OCI-LY3 (cell line): ENCODE data around the gene SLC6A20.

Experiments
- H2AFZ ChIP-seq: fragments of 200-600, 300-600 bp; shearing (Covaris generic); 2 replicates; pipeline ENCODE4 v1.6.0; 2014; ENCODE audit warnings: antibody characterized with exemption, low read depth, low read length
- H3K27ac ChIP-seq: fragments of 200-600, 300-600 bp; sonication (generic); 2 replicates; pipeline ENCODE4 v1.5.1; 2014; ENCODE audit warnings: mild to moderate bottlenecking, low read length, moderate library complexity, mixed read lengths
- H3K27me3 ChIP-seq: fragments of 200-600, 300-600 bp; sonication (generic); 2 replicates; pipeline ENCODE4 v1.6.1; 2014; ENCODE audit warnings: low read depth, low read length, mixed read lengths
- H3K36me3 ChIP-seq: fragments of 200-600, 300-600 bp; sonication (generic); replicated peaks from 2 replicates; pipeline ENCODE3; 2014; ENCODE audit warnings: low read depth, low read length, mixed read lengths
- H3K4me1 ChIP-seq: fragments of 300-600, 200-600 bp; sonication (generic); 2 replicates; pipeline ENCODE4 v1.6.1; 2014; ENCODE audit warnings: low read length, mixed read lengths
- H3K4me2 ChIP-seq: fragments of 200-600, 300-600 bp; sonication (generic); 2 replicates; pipeline ENCODE4 v1.6.1; 2014; ENCODE audit warnings: low read length, mixed read lengths
- H3K4me3 ChIP-seq: fragments of 300-600, 200-600 bp; sonication (generic); 2 replicates; pipeline ENCODE4 v1.5.1; 2014; ENCODE audit warnings: antibody characterized with exemption, mild to moderate bottlenecking, low read length, moderate library complexity
- H3K79me2 ChIP-seq: fragments of 300-600, 200-600 bp; shearing (Covaris generic); 2 replicates; pipeline ENCODE4 v1.6.1; 2014; ENCODE audit warnings: mild to moderate bottlenecking, low read length, mixed read lengths
- H3K9ac ChIP-seq: fragments of 300-600, 200-600 bp; shearing (Covaris generic); 2 replicates; pipeline ENCODE4 v1.6.0; 2014; ENCODE audit warnings: mild to moderate bottlenecking, low read length, moderate library complexity
- H3K9me3 ChIP-seq: fragments of 200-600, 300-600 bp; shearing (Covaris generic); 2 replicates; pipeline ENCODE4 v1.6.1; 2014; ENCODE audit warnings: low read length, mixed read lengths; ENCODE audit not compliant: insufficient read depth
- H4K20me1 ChIP-seq: fragments of 200-600, 300-600 bp; sonication (generic); 2 replicates; pipeline ENCODE4 v1.6.1; 2016; ENCODE audit warnings: low read length, mixed read lengths; ENCODE audit not compliant: insufficient read depth
- EZH2phosphoT487 ChIP-seq: fragments of 200-600 bp; shearing (Covaris generic); IDR thresholded peaks from 2 replicates; pipeline ENCODE4 v1.6.1; 2018; ENCODE audit warnings: antibody characterized with exemption, mixed run types, low read depth
- TF ChIP-seq, protein P1 (sequence below): fragments of 200-600, 300-600 bp; sonication (generic); IDR thresholded peaks from 2 replicates; pipeline ENCODE4 v1.5.1; 2014; ENCODE audit warnings: antibody characterized with exemption, low read length, low read depth

SLC6A20 gene

GRCh38 chr3:45746165-45746776, 50.1 kb downstream of the SLC6A20 start:
- Histone ChIP-seq H3K9ac (no peak overlapping the region), H3K79me2 (no peaks in the 10 kb centered on the region)

DNA sequence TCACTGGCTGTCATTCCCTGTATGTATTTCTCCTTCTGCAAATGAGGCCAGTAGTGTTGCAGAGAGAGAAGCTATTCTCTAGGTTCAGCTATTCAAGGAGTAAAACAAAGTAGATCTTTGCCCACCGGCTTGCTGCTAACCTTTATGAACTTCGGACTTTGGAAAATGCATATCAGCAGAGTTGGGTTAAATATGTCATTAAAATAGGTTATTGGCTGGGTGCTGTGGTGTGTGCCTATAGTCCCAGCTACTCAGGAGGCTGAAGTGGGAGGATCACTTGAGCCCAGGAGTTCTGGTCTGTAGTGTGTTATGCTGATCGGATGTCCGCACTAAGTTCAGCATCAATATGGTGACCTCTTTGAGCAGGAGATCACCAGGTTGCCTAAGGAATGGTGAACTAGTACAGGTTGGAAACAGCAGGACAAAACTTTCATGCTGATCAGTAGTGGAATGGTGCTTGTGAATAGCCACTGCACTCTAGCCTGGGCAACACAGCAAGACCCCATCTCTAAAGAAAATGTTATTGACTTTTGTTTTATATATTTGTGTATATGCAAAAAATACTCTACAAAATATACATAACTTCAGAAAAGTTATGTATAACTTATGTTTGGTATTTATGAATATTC, 53.8 kb downstream of the SLC6A20 start:
- H3K36me3 ChIP-seq, result peaks cover 54% of the 10 kb centered on the region
- peaks cover 9% of the 10 kb centered on the region for H3K4me1 ChIP-seq
- H3K27me3 ChIP-seq, result no peaks in the 10 kb centered on the region
- no peak overlapping the region for H3K27ac ChIP-seq
- 0 out of 2 replicates have a peak, but pooled peaks cover 5% of the 10 kb centered on the region for H4K20me1 ChIP-seq
- TF ChIP-seq EZH2phosphoT487, result no peak
- TF ChIP-seq, protein P1, sequence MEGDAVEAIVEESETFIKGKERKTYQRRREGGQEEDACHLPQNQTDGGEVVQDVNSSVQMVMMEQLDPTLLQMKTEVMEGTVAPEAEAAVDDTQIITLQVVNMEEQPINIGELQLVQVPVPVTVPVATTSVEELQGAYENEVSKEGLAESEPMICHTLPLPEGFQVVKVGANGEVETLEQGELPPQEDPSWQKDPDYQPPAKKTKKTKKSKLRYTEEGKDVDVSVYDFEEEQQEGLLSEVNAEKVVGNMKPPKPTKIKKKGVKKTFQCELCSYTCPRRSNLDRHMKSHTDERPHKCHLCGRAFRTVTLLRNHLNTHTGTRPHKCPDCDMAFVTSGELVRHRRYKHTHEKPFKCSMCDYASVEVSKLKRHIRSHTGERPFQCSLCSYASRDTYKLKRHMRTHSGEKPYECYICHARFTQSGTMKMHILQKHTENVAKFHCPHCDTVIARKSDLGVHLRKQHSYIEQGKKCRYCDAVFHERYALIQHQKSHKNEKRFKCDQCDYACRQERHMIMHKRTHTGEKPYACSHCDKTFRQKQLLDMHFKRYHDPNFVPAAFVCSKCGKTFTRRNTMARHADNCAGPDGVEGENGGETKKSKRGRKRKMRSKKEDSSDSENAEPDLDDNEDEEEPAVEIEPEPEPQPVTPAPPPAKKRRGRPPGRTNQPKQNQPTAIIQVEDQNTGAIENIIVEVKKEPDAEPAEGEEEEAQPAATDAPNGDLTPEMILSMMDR, result no peak
- no peak overlapping the region for H3K9ac ChIP-seq
- no peaks in the 10 kb centered on the region for H3K9me3 ChIP-seq
- H2AFZ ChIP-seq, result no peak overlapping the region
- no peaks in the 10 kb centered on the region for H3K79me2 ChIP-seq
- no peak overlapping the region for H3K4me3 ChIP-seq
- H3K4me2 ChIP-seq, result no peak overlapping the region

More at GRCh38 chr3:45746165-45746776, 50.1 kb downstream of the SLC6A20 start:
- no peak overlapping the region for H2AFZ ChIP-seq
- H3K4me2 ChIP-seq, result no peak overlapping the region
- no peaks in the 10 kb centered on the region for H3K27me3 ChIP-seq
- 0 out of 2 replicates have a peak, but pooled peaks cover 5% of the 10 kb centered on the region for H4K20me1 ChIP-seq
- H3K36me3 ChIP-seq, result peaks cover 20% of the 10 kb centered on the region
- no peak overlapping the region for H3K27ac ChIP-seq
- TF ChIP-seq, protein P1, result no peak
- no peak for TF ChIP-seq EZH2phosphoT487
- no peak overlapping the region for H3K4me3 ChIP-seq
- H3K9me3 ChIP-seq, result no peaks in the 10 kb centered on the region
- peaks cover 8% of the 10 kb centered on the region for H3K4me1 ChIP-seq

DNA sequence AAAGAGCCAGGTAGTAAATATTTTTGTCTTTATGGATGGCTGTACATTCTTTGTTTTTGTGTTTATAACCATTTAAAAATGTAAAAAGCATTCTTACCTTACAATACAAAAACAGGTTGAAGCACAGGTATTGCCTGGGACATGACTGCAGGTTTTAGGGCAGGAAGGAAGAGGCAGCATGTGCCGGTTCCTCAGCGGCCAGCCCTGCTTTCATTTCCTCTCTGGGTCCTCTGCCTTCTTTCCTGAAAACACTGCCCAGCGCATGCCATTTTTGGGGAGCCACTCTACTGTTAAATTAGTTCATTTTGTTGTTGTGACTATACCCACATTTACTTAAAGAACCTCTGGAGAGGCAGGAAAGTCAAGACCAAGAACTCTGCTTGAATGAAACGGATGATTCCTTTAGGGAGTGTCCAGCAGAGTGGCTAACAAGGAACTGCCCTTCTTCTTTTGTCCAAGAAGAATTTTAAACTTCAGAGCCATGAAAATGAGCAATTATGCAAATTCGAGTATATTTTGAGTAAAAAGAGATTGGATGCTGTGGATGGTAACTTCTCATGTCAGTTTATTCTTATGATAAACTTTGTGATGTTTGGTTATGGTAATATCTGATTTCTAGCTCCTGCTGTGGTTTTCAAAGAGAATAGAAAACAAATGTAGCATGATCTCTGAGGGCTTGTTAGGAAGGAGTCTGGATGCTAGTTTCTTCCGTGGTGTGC, 54.4 kb downstream of the SLC6A20 start:
- no peak overlapping the region for H2AFZ ChIP-seq
- no peak overlapping the region for H3K9ac ChIP-seq
- 0 out of 2 replicates have a peak, but pooled peaks cover 5% of the 10 kb centered on the region for H4K20me1 ChIP-seq
- H3K4me3 ChIP-seq, result no peak overlapping the region
- peaks cover 9% of the 10 kb centered on the region for H3K4me1 ChIP-seq
- H3K9me3 ChIP-seq, result no peaks in the 10 kb centered on the region
- H3K27me3 ChIP-seq, result no peaks in the 10 kb centered on the region
- no peak overlapping the region for H3K4me2 ChIP-seq
- no peak for TF ChIP-seq EZH2phosphoT487
- TF ChIP-seq, protein P1, result no peak
- no peaks in the 10 kb centered on the region for H3K79me2 ChIP-seq
- peaks cover 54% of the 10 kb centered on the region for H3K36me3 ChIP-seq
- no peak overlapping the region for H3K27ac ChIP-seq

DNA sequence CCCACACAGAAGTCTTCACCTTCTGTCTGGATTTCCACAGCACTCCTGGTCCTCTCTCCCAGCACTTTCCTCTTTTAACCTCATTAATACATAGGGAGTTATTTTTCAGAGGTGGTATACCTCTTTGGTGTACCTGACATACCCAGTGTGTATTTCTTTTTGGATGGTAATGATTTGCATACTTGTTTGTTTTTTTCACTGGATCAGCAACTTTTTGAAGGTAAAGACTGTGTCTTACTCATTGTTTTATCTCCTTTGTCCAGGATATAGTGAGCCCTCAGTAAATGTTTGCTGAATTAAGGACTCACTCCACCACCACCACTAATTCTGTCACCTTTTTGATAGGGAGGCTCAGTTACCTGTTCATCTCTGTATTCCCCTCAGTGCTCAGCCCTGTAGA, 55.1 kb downstream of the SLC6A20 start:
- 0 out of 2 replicates have a peak, but pooled peaks cover 5% of the 10 kb centered on the region for H4K20me1 ChIP-seq
- H3K36me3 ChIP-seq, result peaks cover 56% of the 10 kb centered on the region
- no peak overlapping the region for H3K4me3 ChIP-seq
- no peaks in the 10 kb centered on the region for H3K79me2 ChIP-seq
- no peak overlapping the region for H2AFZ ChIP-seq
- no peaks in the 10 kb centered on the region for H3K27me3 ChIP-seq
- H3K9me3 ChIP-seq, result no peaks in the 10 kb centered on the region
- no peak overlapping the region for H3K27ac ChIP-seq
- peaks cover 9% of the 10 kb centered on the region for H3K4me1 ChIP-seq
- TF ChIP-seq, protein P1, result no peak
- no peak overlapping the region for H3K9ac ChIP-seq
- no peak overlapping the region for H3K4me2 ChIP-seq
